Erythroblast (primary cell): Measurements from ENCODE around the gene SETBP1.

Source experiments
- GATA1 ChIP-seq: IDR thresholded peaks from 2 replicates; pipeline ENCODE4 v1.6.1; 2011; ENCODE audit warnings: low read depth, mild to moderate bottlenecking, control low read depth, low read length, moderate library complexity
- POLR2A ChIP-seq: IDR thresholded peaks from 2 replicates; pipeline ENCODE4 v1.6.1; 2011; ENCODE audit warnings: mild to moderate bottlenecking, low read length

GRCh38 chr18:44715842-44716241, 35.2 kb downstream of the SETBP1 start:
- TF ChIP-seq POLR2A: no peak
- TF ChIP-seq GATA1: no peak
